Mammary epithelial cell (primary cell): Measurements from ENCODE around the gene ANGPTL4.

Experiments used
- EZH2 ChIP-seq: IDR thresholded peaks from 2 replicates; pipeline ENCODE4 v1.6.1; 2012; ENCODE audit warnings: low read length, inconsistent platforms, borderline replicate concordance
- TF ChIP-seq, protein P1 (sequence below), 2 donors: IDR thresholded peaks in 1 of 2; conservative IDR thresholded peaks in 1 of 2; 2 replicates each; pipeline ENCODE4 v1.5.1; 2011 to 2012; ENCODE audit warnings: inconsistent platforms in 2 of 2, low read length in 2 of 2, mild to moderate bottlenecking in 2 of 2, control low read depth in 1 of 2, low read depth in 1 of 2; ENCODE audit not compliant: insufficient read depth in 1 of 2; ENCODE audit errors: extremely low read depth in 1 of 2

DNA sequence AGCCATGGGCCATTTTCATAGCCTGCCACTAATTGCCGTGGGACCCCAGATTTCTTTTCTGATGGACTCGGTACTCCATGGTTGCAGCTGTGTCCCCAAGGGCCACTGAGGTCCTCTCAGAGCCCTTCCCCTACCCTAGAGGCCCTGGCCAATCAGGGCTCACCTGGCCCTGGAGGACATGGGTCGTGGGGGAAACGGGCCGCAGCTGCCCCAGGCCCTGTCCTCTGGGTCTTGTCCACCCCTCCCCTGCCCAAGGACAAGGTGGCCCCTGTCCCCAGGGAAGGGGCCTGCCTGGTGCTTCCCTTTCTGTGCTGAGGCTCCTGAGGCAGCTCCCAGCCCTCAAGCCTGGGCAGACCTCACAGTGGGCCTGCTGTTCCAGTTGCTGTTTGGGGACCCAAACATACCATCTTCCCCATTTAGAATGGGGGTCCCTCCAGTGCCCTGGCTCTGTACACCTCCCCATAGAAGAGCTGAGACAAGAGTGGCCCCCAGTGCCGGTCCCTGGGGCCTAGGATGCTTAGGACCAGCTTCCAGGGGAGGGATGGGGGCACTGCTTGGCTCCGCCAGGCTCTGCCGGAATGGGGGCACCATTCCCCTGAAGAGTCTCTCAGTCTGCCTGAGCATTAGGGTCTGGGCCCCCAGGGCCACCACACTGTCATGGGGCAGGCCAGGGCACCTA lies 29.4 kb downstream of the ANGPTL4 start:
- no peak for TF ChIP-seq EZH2
- TF ChIP-seq, protein P1, sequence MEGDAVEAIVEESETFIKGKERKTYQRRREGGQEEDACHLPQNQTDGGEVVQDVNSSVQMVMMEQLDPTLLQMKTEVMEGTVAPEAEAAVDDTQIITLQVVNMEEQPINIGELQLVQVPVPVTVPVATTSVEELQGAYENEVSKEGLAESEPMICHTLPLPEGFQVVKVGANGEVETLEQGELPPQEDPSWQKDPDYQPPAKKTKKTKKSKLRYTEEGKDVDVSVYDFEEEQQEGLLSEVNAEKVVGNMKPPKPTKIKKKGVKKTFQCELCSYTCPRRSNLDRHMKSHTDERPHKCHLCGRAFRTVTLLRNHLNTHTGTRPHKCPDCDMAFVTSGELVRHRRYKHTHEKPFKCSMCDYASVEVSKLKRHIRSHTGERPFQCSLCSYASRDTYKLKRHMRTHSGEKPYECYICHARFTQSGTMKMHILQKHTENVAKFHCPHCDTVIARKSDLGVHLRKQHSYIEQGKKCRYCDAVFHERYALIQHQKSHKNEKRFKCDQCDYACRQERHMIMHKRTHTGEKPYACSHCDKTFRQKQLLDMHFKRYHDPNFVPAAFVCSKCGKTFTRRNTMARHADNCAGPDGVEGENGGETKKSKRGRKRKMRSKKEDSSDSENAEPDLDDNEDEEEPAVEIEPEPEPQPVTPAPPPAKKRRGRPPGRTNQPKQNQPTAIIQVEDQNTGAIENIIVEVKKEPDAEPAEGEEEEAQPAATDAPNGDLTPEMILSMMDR (conservative IDR thresholded peaks at IDR 0.05 in 1 of 2, IDR thresholded peaks at IDR 0.05 in 1 of 2; ENCODE audit: extremely low read depth in 1 of 2, insufficient read depth in 1 of 2, low read depth in 1 of 2, low read length in 2 of 2), result no peak
